ENCODE data around the gene PTPRK. TPM values are rescaled to one million over a fixed set of nuclear protein-coding genes. Genes with fewer than 3 reads are reported as not detected.
"Not testable (repeated sequence)": the region's sequence is repeated elsewhere in the genome, so short reads cannot be mapped to it uniquely, and the experiment has no call there.

PTPRK gene
- total and polyA plus RNA-seq, 4 experiments from 2014 or later, result 0.47 to 1.5 (median 0.61) TPM; not detected in 1

- Mint-ChIP-seq H3K4me3 (no peak overlapping the region), H3K36me3 (no peaks in the 10 kb centered on the region)
Observed at GRCh38 chr6:128439627-128440026, 80.8 kb downstream of the PTPRK start.

GRCh38 chr6:128438393-128438792, 82.0 kb downstream of the PTPRK start:
- H3K4me3 ChIP-seq (ENCODE audit: low read length in 2 of 2), result no peak overlapping the region
- H3K27ac ChIP-seq (ENCODE audit: low read depth, low read length), result no peak overlapping the region
- no peaks in the 10 kb centered on the region for H3K27me3 ChIP-seq (ENCODE audit: insufficient read depth, low read length)
- intact Hi-C loops (cut with micrococcal nuclease), result no loop called here
- Mint-ChIP-seq H3K27me3 (peaks cover 2 to 6% of the 10 kb centered on the region in 2 donors), H3K4me1 (no peaks in the 10 kb centered on the region), H3K9me3 (peaks cover 0 to 11% (median 4%) of the 10 kb centered on the region in 8 donors), H3K4me3 (no peak overlapping the region), H3K36me3 (no peaks in the 10 kb centered on the region), H3K27ac (no peak overlapping the region)
- H3K36me3 ChIP-seq (ENCODE audit: insufficient read depth, low read length), result no peaks in the 10 kb centered on the region
- POLR2A ChIA-PET (ENCODE audit: partially characterized antibody), result no interaction called here
- CTCF ChIA-PET (ENCODE audit: partially characterized antibody), result no interaction called here
- no peaks in the 10 kb centered on the region for H3K9me3 ChIP-seq (ENCODE audit: control insufficient read depth in 1 of 2, low read length in 2 of 2)
- no peaks in the 10 kb centered on the region for H3K4me1 ChIP-seq (ENCODE audit: insufficient read depth, low read length)
- no peak for DNase-seq

More at GRCh38 chr6:128439627-128440026, 80.8 kb downstream of the PTPRK start:
- intact Hi-C loops (cut with micrococcal nuclease), result no loop called here
- Mint-ChIP-seq H3K27me3 (peaks cover 2 to 8% of the 10 kb centered on the region in 2 donors), H3K27ac (no peak overlapping the region), H3K4me1 (no peaks in the 10 kb centered on the region), H3K9me3 (peaks cover 0 to 8% (median 3%) of the 10 kb centered on the region in 8 donors)
- H3K4me1 ChIP-seq (ENCODE audit: insufficient read depth, low read length), result no peaks in the 10 kb centered on the region
- POLR2A ChIA-PET (ENCODE audit: partially characterized antibody), result no interaction called here
- no peak overlapping the region for H3K27ac ChIP-seq (ENCODE audit: low read depth, low read length)
- H3K9me3 ChIP-seq (ENCODE audit: control insufficient read depth in 1 of 2, low read length in 2 of 2), result no peaks in the 10 kb centered on the region
- CTCF ChIA-PET (ENCODE audit: partially characterized antibody), result interaction anchor here (1.4 kb wide), 1 partner anchor 9 kb away, joined by 3 read pairs; no protein-coding TSS in a partner anchor
- H3K4me3 ChIP-seq (ENCODE audit: low read length in 2 of 2), result no peak overlapping the region
- H3K36me3 ChIP-seq (ENCODE audit: insufficient read depth, low read length), result no peaks in the 10 kb centered on the region
- no peak for DNase-seq
- no peaks in the 10 kb centered on the region for H3K27me3 ChIP-seq (ENCODE audit: insufficient read depth, low read length)

- H3K27me3 Mint-ChIP-seq, result peaks cover 2 to 6% of the 10 kb centered on the region in 2 donors
- H3K4me3 Mint-ChIP-seq, result no peak overlapping the region
- H3K4me3 ChIP-seq (ENCODE audit: low read length in 2 of 2), result no peak overlapping the region
- no peak overlapping the region for H3K27ac ChIP-seq (ENCODE audit: low read depth, low read length)
- H3K36me3 Mint-ChIP-seq, result no peaks in the 10 kb centered on the region
- H3K9me3 ChIP-seq (ENCODE audit: control insufficient read depth in 1 of 2, low read length in 2 of 2), result no peaks in the 10 kb centered on the region
- no peak overlapping the region for H3K27ac Mint-ChIP-seq
- no peaks in the 10 kb centered on the region for H3K4me1 ChIP-seq (ENCODE audit: insufficient read depth, low read length)
- ChIA-PET CTCF (ENCODE audit: partially characterized antibody) (no interaction called here), POLR2A (ENCODE audit: partially characterized antibody) (no interaction called here)
- no peak for DNase-seq
- intact Hi-C loops (cut with micrococcal nuclease), result no loop called here
- peaks cover 0 to 11% (median 4%) of the 10 kb centered on the region in 8 donors for H3K9me3 Mint-ChIP-seq
- no peaks in the 10 kb centered on the region for H3K4me1 Mint-ChIP-seq
- no peaks in the 10 kb centered on the region for H3K27me3 ChIP-seq (ENCODE audit: insufficient read depth, low read length)
- H3K36me3 ChIP-seq (ENCODE audit: insufficient read depth, low read length), result no peaks in the 10 kb centered on the region
Observed at GRCh38 chr6:128437685-128438084, 82.7 kb downstream of the PTPRK start.

GRCh38 chr6:128434752-128435151, 85.6 kb downstream of the PTPRK start:
- H3K27me3 ChIP-seq (ENCODE audit: insufficient read depth, low read length); H3K27ac ChIP-seq (ENCODE audit: low read depth, low read length); H3K27me3 Mint-ChIP-seq; H3K4me3 ChIP-seq (ENCODE audit: low read length in 2 of 2); H3K4me3 Mint-ChIP-seq; H3K9me3 ChIP-seq (ENCODE audit: control insufficient read depth in 1 of 2, low read length in 2 of 2); CTCF ChIA-PET (ENCODE audit: partially characterized antibody); DNase-seq; intact Hi-C loops (cut with micrococcal nuclease); H3K36me3 ChIP-seq (ENCODE audit: insufficient read depth, low read length); H3K4me1 Mint-ChIP-seq; POLR2A ChIA-PET (ENCODE audit: partially characterized antibody); H3K4me1 ChIP-seq (ENCODE audit: insufficient read depth, low read length); H3K36me3 Mint-ChIP-seq: not testable (repeated sequence)
- Mint-ChIP-seq H3K27ac (peak overlapping the region in 1 of 7 donors; percentile 82), H3K9me3 (peaks cover 0 to 11% (median 4%) of the 10 kb centered on the region in 8 donors)

GRCh38 chr6:128432394-128432793, 88.0 kb downstream of the PTPRK start:
- Histone ChIP-seq H3K27ac (ENCODE audit: low read depth, low read length) (no peak overlapping the region), H3K27me3 (ENCODE audit: insufficient read depth, low read length) (no peaks in the 10 kb centered on the region), H3K9me3 (ENCODE audit: control insufficient read depth in 1 of 2, low read length in 2 of 2) (no peaks in the 10 kb centered on the region), H3K36me3 (ENCODE audit: insufficient read depth, low read length) (no peaks in the 10 kb centered on the region), H3K4me1 (ENCODE audit: insufficient read depth, low read length) (no peaks in the 10 kb centered on the region), H3K4me3 (ENCODE audit: low read length in 2 of 2) (no peak overlapping the region)
- Mint-ChIP-seq H3K9me3 (peaks cover 0 to 11% (median 4%) of the 10 kb centered on the region in 8 donors), H3K4me1 (no peaks in the 10 kb centered on the region), H3K27ac (no peak overlapping the region), H3K36me3 (no peaks in the 10 kb centered on the region), H3K4me3 (no peak overlapping the region), H3K27me3 (no peaks in the 10 kb centered on the region)
- DNase-seq, result no peak
- POLR2A ChIA-PET (ENCODE audit: partially characterized antibody), result no interaction called here
- CTCF ChIA-PET (ENCODE audit: partially characterized antibody), result interaction anchor here (1.1 kb wide), 1 partner anchor 695 kb away, joined by 3 read pairs; no protein-coding TSS in a partner anchor
- intact Hi-C loops (cut with micrococcal nuclease), result no loop called here

- Histone ChIP-seq H3K4me3 (ENCODE audit: low read length in 2 of 2) (no peak overlapping the region), H3K9me3 (ENCODE audit: control insufficient read depth in 1 of 2, low read length in 2 of 2) (no peaks in the 10 kb centered on the region), H3K4me1 (ENCODE audit: insufficient read depth, low read length) (no peaks in the 10 kb centered on the region), H3K27ac (ENCODE audit: low read depth, low read length) (no peak overlapping the region), H3K36me3 (ENCODE audit: insufficient read depth, low read length) (no peaks in the 10 kb centered on the region), H3K27me3 (ENCODE audit: insufficient read depth, low read length) (no peaks in the 10 kb centered on the region)
- no peak overlapping the region for H3K4me3 Mint-ChIP-seq
- intact Hi-C loops (cut with micrococcal nuclease), result no loop called here
- CTCF ChIA-PET (ENCODE audit: partially characterized antibody), result no interaction called here
- H3K36me3 Mint-ChIP-seq, result no peaks in the 10 kb centered on the region
- H3K9me3 Mint-ChIP-seq, result no peaks in the 10 kb centered on the region
- H3K27ac Mint-ChIP-seq, result no peak overlapping the region
- H3K4me1 Mint-ChIP-seq, result no peaks in the 10 kb centered on the region
- POLR2A ChIA-PET (ENCODE audit: partially characterized antibody), result no interaction called here
- no peak for DNase-seq
- peaks cover 0 to 4% of the 10 kb centered on the region in 2 donors for H3K27me3 Mint-ChIP-seq
Observed at GRCh38 chr6:128427139-128427538, 93.3 kb downstream of the PTPRK start.

GRCh38 chr6:128425856-128426255, 94.5 kb downstream of the PTPRK start:
- H3K4me1 Mint-ChIP-seq, result no peaks in the 10 kb centered on the region
- Histone ChIP-seq H3K9me3 (ENCODE audit: control insufficient read depth in 1 of 2, low read length in 2 of 2) (no peaks in the 10 kb centered on the region), H3K27ac (ENCODE audit: low read depth, low read length) (no peak overlapping the region), H3K4me1 (ENCODE audit: insufficient read depth, low read length) (no peaks in the 10 kb centered on the region), H3K4me3 (ENCODE audit: low read length in 2 of 2) (no peak overlapping the region), H3K27me3 (ENCODE audit: insufficient read depth, low read length) (no peaks in the 10 kb centered on the region), H3K36me3 (ENCODE audit: insufficient read depth, low read length) (no peaks in the 10 kb centered on the region)
- no peak for DNase-seq
- intact Hi-C loops (cut with micrococcal nuclease), result no loop called here
- H3K9me3 Mint-ChIP-seq, result no peaks in the 10 kb centered on the region
- no peaks in the 10 kb centered on the region for H3K36me3 Mint-ChIP-seq
- no peak overlapping the region for H3K27ac Mint-ChIP-seq
- H3K27me3 Mint-ChIP-seq, result peaks cover 0 to 4% of the 10 kb centered on the region in 2 donors
- CTCF ChIA-PET (ENCODE audit: partially characterized antibody), result no interaction called here
- POLR2A ChIA-PET (ENCODE audit: partially characterized antibody), result no interaction called here
- no peak overlapping the region for H3K4me3 Mint-ChIP-seq

GRCh38 chr6:128422871-128423270, 97.5 kb downstream of the PTPRK start:
- H3K4me3 Mint-ChIP-seq, result no peak overlapping the region
- no peak for DNase-seq
- H3K27me3 Mint-ChIP-seq, result peaks cover 0 to 4% of the 10 kb centered on the region in 2 donors
- intact Hi-C loops (cut with micrococcal nuclease), result no loop called here
- no peaks in the 10 kb centered on the region for H3K27me3 ChIP-seq (ENCODE audit: insufficient read depth, low read length)
- no peak overlapping the region for H3K27ac ChIP-seq (ENCODE audit: low read depth, low read length)
- peaks cover 0 to 6% (median 4%) of the 10 kb centered on the region in 8 donors for H3K9me3 Mint-ChIP-seq
- H3K4me1 ChIP-seq (ENCODE audit: insufficient read depth, low read length), result no peaks in the 10 kb centered on the region
- H3K4me3 ChIP-seq (ENCODE audit: low read length in 2 of 2), result no peak overlapping the region
- POLR2A ChIA-PET (ENCODE audit: partially characterized antibody), result no interaction called here
- H3K4me1 Mint-ChIP-seq, result no peaks in the 10 kb centered on the region
- CTCF ChIA-PET (ENCODE audit: partially characterized antibody), result no interaction called here
- H3K36me3 Mint-ChIP-seq, result no peaks in the 10 kb centered on the region
- no peaks in the 10 kb centered on the region for H3K36me3 ChIP-seq (ENCODE audit: insufficient read depth, low read length)
- H3K9me3 ChIP-seq (ENCODE audit: control insufficient read depth in 1 of 2, low read length in 2 of 2), result no peaks in the 10 kb centered on the region
- no peak overlapping the region for H3K27ac Mint-ChIP-seq
